Panc1 (cell line): ENCODE data around the gene IRF2.

Experiments used
- POLR2AphosphoS5 ChIP-seq: IDR thresholded peaks from 2 replicates; pipeline ENCODE4 v1.6.1; 2012; ENCODE audit warnings: mild to moderate bottlenecking, low read depth, low read length, moderate library complexity
- REST ChIP-seq, 2 experiments: IDR thresholded peaks; 2 replicates each; pipeline ENCODE4 v1.6.1; 2011 to 2012; ENCODE audit warnings: low read depth in 2 of 2, control low read depth in 1 of 2, low read length in 1 of 2, mild to moderate bottlenecking in 1 of 2, moderate library complexity in 1 of 2; ENCODE audit not compliant: insufficient read depth in 1 of 2
- SIN3A ChIP-seq: IDR thresholded peaks from 2 replicates; pipeline ENCODE4 v1.6.1; 2012; ENCODE audit warnings: low read depth, mild to moderate bottlenecking, low read length, moderate library complexity, borderline replicate concordance; ENCODE audit not compliant: insufficient read depth
- TCF7L2 ChIP-seq: IDR thresholded peaks from 2 replicates; pipeline ENCODE4 v1.6.1; 2011; ENCODE audit warnings: mild to moderate bottlenecking, low read depth, low read length, inconsistent platforms
- TF ChIP-seq, protein P1 (sequence below): fragments of 450-650 bp; IDR thresholded peaks from 2 replicates; pipeline ENCODE4 v1.5.1; 2017; ENCODE audit warnings: mild to moderate bottlenecking

DNA sequence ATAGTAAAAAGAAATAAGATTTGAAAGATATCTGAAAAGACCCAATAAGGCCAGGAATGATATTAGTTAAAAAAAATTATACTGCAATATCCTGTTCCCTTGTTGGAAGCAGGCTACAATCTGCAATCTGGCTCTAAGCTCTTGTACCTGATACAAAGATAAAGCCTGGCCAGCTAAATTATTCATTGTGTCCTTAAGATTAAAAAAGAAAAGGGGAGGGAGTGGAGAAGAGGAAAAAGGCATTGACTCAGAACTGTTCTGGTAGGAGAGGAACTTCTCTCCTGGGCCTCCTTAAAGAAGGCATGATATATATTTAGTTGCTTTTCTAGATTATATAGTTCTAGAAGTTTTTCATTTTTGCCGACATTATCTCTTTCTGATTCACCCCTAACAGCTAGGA is 46.7 kb downstream of the IRF2 start:
- TF ChIP-seq REST (IDR thresholded peaks at IDR 0.05; ENCODE audit: insufficient read depth in 1 of 2, low read depth in 2 of 2, low read length in 1 of 2) (no peak), POLR2AphosphoS5 (no peak), SIN3A (no peak), TCF7L2 (no peak)
- TF ChIP-seq, protein P1, sequence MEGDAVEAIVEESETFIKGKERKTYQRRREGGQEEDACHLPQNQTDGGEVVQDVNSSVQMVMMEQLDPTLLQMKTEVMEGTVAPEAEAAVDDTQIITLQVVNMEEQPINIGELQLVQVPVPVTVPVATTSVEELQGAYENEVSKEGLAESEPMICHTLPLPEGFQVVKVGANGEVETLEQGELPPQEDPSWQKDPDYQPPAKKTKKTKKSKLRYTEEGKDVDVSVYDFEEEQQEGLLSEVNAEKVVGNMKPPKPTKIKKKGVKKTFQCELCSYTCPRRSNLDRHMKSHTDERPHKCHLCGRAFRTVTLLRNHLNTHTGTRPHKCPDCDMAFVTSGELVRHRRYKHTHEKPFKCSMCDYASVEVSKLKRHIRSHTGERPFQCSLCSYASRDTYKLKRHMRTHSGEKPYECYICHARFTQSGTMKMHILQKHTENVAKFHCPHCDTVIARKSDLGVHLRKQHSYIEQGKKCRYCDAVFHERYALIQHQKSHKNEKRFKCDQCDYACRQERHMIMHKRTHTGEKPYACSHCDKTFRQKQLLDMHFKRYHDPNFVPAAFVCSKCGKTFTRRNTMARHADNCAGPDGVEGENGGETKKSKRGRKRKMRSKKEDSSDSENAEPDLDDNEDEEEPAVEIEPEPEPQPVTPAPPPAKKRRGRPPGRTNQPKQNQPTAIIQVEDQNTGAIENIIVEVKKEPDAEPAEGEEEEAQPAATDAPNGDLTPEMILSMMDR, result no peak
